GM21447 (cell line): ENCODE measurements around the gene NAPA.

Experiments used
- ATAC-seq: cut with Tn5 transposase; IDR thresholded peaks from one replicate; pipeline ENCODE4 v1.9.1; 2021; ENCODE audit not compliant: unreplicated experiment

The NAPA gene

GRCh38 chr19:47464675-47465419 lies 50.0 kb downstream of the NAPA start:
- no peak for ATAC-seq

- ATAC-seq, result no peak
Observed at GRCh38 chr19:47461876-47462275, 53.0 kb downstream of the NAPA start.

GRCh38 chr19:47459477-47459876 lies 55.4 kb downstream of the NAPA start:
- ATAC-seq, result no peak

GRCh38 chr19:47458672-47459071 lies 56.2 kb downstream of the NAPA start:
- ATAC-seq, result no peak

- no peak for ATAC-seq
Observed at GRCh38 chr19:47456721-47457474, 58.0 kb downstream of the NAPA start.

- ATAC-seq, result no peak
Observed at GRCh38 chr19:47450478-47450877, 64.4 kb downstream of the NAPA start.

GRCh38 chr19:47448360-47448727 lies 66.5 kb downstream of the NAPA start:
- no peak for ATAC-seq

- ATAC-seq, result no peak
Observed at GRCh38 chr19:47447470-47448359, 67.1 kb downstream of the NAPA start.

- no peak for ATAC-seq
Observed at GRCh38 chr19:47446534-47447469, 68.1 kb downstream of the NAPA start.

- no peak for ATAC-seq
Observed at GRCh38 chr19:47445937-47446402, 68.9 kb downstream of the NAPA start.

- ATAC-seq, result no peak
Observed at GRCh38 chr19:47445527-47445926, 69.3 kb downstream of the NAPA start.

- no peak for ATAC-seq
Observed at GRCh38 chr19:47444388-47444821, 70.5 kb downstream of the NAPA start.

- ATAC-seq, result no peak
Observed at GRCh38 chr19:47443331-47443730, 71.5 kb downstream of the NAPA start.

GRCh38 chr19:47438793-47439220 lies 76.1 kb downstream of the NAPA start:
- no peak for ATAC-seq
